PC-3 (cell line): ENCODE data around the gene ZNF277. TPM values are rescaled to one million over a fixed set of nuclear protein-coding genes. Genes with fewer than 3 reads are reported as not detected.

Source experiments
- ATAC-seq: fragments of 200-7000 bp; cut with Tn5 transposase; 2 replicates; pipeline ENCODE4 v1.9.1; 2020; ENCODE audit warnings: mild to moderate bottlenecking, moderate library complexity
- BruUV-seq: library from RNA; stranded (reverse); fragments of 400-500 nt; replicated peaks from 2 replicates; lab custom pipeline; 2021; lab: Mats Ljungman, UMichigan
- CTCF ChIA-PET: fragments of 300-600 bp; sonication (Branson Sonifier 250); formaldehyde crosslinking; loops from one replicate; lab custom pipeline; 2022; ENCODE audit warnings: antibody characterized with exemption; lab: Charles Lee
- POLR2A ChIA-PET: fragments of 300-600 bp; sonication (Branson Sonifier 250); formaldehyde crosslinking; loops from one replicate; lab custom pipeline; 2022; ENCODE audit warnings: antibody characterized with exemption; ENCODE audit not compliant: unreplicated experiment; lab: Charles Lee
- DNase-seq: peaks from one replicate; pipeline ENCODE4 v3.0.0-alpha.2; 2015
- H2AFZ ChIP-seq: fragments of 300-600 bp; sonication (generic); 2 replicates; pipeline ENCODE4 v1.6.0; 2016; ENCODE audit warnings: antibody characterized with exemption, low read length
- H3F3A ChIP-seq: fragments of 300-600 bp; sonication (generic); one replicate; pipeline ENCODE4 v1.6.0; 2017; ENCODE audit warnings: antibody characterized with exemption, low read length, control low read depth, mild to moderate bottlenecking; ENCODE audit not compliant: unreplicated experiment
- H3K27ac ChIP-seq: fragments of 300-600 bp; sonication (generic); 2 replicates; pipeline ENCODE4 v1.5.1; 2016; ENCODE audit warnings: mild to moderate bottlenecking, low read length
- H3K27me3 ChIP-seq: fragments of 300-600 bp; sonication (generic); 2 replicates; pipeline ENCODE4 v1.6.1; 2016; ENCODE audit warnings: low read length, mixed read lengths
- H3K36me3 ChIP-seq: fragments of 300-600 bp; sonication (generic); 2 replicates; pipeline ENCODE4 v1.6.1; 2016; ENCODE audit warnings: low read depth, mixed run types, low read length, mixed read lengths
- H3K4me1 ChIP-seq: fragments of 300-600 bp; sonication (generic); 2 replicates; pipeline ENCODE4 v1.5.1; 2016; ENCODE audit warnings: low read length; ENCODE audit not compliant: insufficient read depth
- H3K4me2 ChIP-seq: fragments of 300-600 bp; sonication (generic); 2 replicates; pipeline ENCODE4 v1.6.0; 2016; ENCODE audit warnings: low read length
- H3K4me3 ChIP-seq: fragments of 300-600 bp; sonication (generic); 2 replicates; pipeline ENCODE4 v1.5.1; 2016; ENCODE audit warnings: mild to moderate bottlenecking, low read length, mixed read lengths
- H3K79me2 ChIP-seq: fragments of 300-600 bp; sonication (generic); 2 replicates; pipeline ENCODE4 v1.6.1; 2017; ENCODE audit warnings: low read length, mixed read lengths
- H3K9ac ChIP-seq: fragments of 300-600 bp; sonication (generic); 2 replicates; pipeline ENCODE4 v1.6.0; 2016; ENCODE audit warnings: mild to moderate bottlenecking, low read length
- H3K9me2 ChIP-seq: fragments of 300-600 bp; sonication (generic); replicated peaks from 2 replicates; pipeline ENCODE4 v1.6.1; 2016; ENCODE audit warnings: mixed run types, low read length, mixed read lengths
- H3K9me3 ChIP-seq: fragments of 300-600 bp; sonication (generic); 2 replicates; pipeline ENCODE4 v1.6.1; 2016; ENCODE audit warnings: low read length, mixed read lengths
- H4K20me1 ChIP-seq: fragments of 300-600 bp; sonication (generic); 2 replicates; pipeline ENCODE4 v1.6.1; 2016; ENCODE audit warnings: low read length, mixed read lengths
- EZH2 ChIP-seq: fragments of 300-600 bp; sonication (generic); IDR thresholded peaks from one replicate; pipeline ENCODE4 v1.6.1; 2017; ENCODE audit warnings: antibody characterized with exemption, mild to moderate bottlenecking, low read length; ENCODE audit not compliant: unreplicated experiment
- EZH2phosphoT487 ChIP-seq: fragments of 300-600 bp; sonication (generic); IDR thresholded peaks from 2 replicates; pipeline ENCODE4 v1.6.1; 2018; ENCODE audit warnings: mild to moderate bottlenecking, antibody characterized with exemption, low read length, borderline replicate concordance
- intact Hi-C: fragments of 100-400 bp; cut with micrococcal nuclease; formaldehyde crosslinking; loops from 2 replicates; pipeline ENCODE4 v1.9.0; 2023
- total RNA-seq: library from RNA; depleted of rRNA; stranded (reverse); fragments of >200 nt; gene quantifications from 2 replicates; pipeline ENCODE4 v1.2.3, GENCODE V29; 2014
- TF ChIP-seq, protein P1 (sequence below): fragments of 300-600 bp; sonication (generic); conservative IDR thresholded peaks from 2 replicates; pipeline ENCODE4 v1.5.1; 2017; ENCODE audit warnings: antibody characterized with exemption, low read depth, mild to moderate bottlenecking, low read length

The ZNF277 gene
- total RNA-seq, 1 experiment from 2014 or later: 14.0 TPM

DNA sequence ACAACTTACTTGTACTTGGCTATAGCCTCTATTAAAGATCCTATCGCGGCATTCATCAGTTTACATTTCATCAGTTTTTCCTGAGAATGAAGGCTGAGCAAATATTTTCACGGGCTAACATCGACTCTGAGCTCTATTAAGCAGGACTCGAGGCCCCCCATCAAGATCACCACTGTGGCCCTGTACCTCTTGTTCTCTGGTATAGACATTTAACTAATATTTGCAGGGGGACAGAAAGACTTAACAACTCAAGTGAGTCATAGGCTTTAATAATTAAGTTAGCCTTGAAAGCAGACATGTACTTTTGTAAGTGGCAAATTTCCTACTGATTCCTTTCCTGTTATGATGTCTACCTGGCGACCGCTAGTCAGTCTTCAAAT is 45.7 kb upstream of the ZNF277 start:
- CTCF ChIA-PET: no interaction called here

DNA sequence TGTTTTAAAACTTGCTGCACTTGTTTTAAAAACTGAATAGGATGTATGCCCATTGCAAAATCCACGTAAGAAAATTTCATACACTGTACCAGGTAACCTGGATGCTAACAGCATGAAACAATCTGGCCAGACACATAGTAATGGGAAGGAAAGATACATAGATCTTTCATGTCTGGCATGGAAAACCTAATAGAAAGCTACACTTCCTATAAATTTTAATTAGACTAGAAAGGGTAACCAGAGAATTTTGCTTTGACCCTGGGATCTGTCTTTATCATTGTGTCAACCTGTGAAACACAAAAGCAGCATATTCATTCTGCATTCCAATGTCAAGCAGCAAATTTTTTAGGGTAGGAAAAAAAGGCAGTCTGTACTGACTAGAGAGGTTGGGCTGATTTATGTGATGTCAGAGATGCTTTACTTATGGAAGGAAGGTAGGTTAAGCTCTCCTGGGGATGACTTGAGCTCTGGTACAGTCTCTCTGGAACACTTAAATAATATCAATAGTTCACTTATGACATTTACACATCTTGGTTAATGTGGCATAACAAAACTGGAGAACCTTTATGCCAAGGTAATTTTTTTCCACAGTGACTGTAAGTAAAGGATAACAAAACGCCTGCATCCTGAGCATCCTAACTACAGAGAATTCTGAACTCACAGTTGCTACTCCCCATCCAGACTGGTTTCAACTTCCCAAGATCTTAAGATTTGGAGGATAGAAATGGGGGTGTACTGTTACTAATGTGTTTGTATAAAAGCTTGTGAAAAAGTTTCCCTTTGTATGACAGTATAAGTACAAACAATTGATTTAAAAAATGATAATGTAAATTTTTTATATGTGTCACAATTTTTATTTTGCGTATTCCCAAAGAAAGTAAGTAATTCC is 45.0 kb upstream of the ZNF277 start:
- Histone ChIP-seq H3F3A (no peaks in the 10 kb centered on the region), H3K9me2 (no peaks in the 10 kb centered on the region), H3K9me3 (no peaks in the 10 kb centered on the region), H3K27me3 (no peaks in the 10 kb centered on the region), H4K20me1 (0 out of 2 replicates have a peak, but pooled peaks cover 8% of the 10 kb centered on the region), H3K4me1 (peaks cover 38% of the 10 kb centered on the region), H3K36me3 (no peaks in the 10 kb centered on the region), H2AFZ (no peak overlapping the region), H3K27ac (no peak overlapping the region), H3K4me3 (no peak overlapping the region), H3K79me2 (peaks cover 52% of the 10 kb centered on the region), H3K9ac (no peak overlapping the region), H3K4me2 (peak overlapping the region; percentile 39; the same call in 1 of the 2 replicates)
- POLR2A ChIA-PET: no interaction called here
- no peak for ATAC-seq
- TF ChIP-seq EZH2phosphoT487 (no peak), EZH2 (no peak)
- TF ChIP-seq, protein P1, sequence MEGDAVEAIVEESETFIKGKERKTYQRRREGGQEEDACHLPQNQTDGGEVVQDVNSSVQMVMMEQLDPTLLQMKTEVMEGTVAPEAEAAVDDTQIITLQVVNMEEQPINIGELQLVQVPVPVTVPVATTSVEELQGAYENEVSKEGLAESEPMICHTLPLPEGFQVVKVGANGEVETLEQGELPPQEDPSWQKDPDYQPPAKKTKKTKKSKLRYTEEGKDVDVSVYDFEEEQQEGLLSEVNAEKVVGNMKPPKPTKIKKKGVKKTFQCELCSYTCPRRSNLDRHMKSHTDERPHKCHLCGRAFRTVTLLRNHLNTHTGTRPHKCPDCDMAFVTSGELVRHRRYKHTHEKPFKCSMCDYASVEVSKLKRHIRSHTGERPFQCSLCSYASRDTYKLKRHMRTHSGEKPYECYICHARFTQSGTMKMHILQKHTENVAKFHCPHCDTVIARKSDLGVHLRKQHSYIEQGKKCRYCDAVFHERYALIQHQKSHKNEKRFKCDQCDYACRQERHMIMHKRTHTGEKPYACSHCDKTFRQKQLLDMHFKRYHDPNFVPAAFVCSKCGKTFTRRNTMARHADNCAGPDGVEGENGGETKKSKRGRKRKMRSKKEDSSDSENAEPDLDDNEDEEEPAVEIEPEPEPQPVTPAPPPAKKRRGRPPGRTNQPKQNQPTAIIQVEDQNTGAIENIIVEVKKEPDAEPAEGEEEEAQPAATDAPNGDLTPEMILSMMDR: no peak
- no TSS peak for BruUV-seq
- no peak for DNase-seq
- CTCF ChIA-PET: no interaction called here
- intact Hi-C loops: no loop called here

More for the DNA sequence above, 45.7 kb upstream of the ZNF277 start:
- Histone ChIP-seq H3K27me3 (no peaks in the 10 kb centered on the region), H3K79me2 (peaks cover 52% of the 10 kb centered on the region), H2AFZ (no peak overlapping the region), H3K4me2 (peak overlapping the region; percentile 20), H3F3A (no peaks in the 10 kb centered on the region), H3K9ac (no peak overlapping the region), H3K4me3 (no peak overlapping the region), H3K9me3 (no peaks in the 10 kb centered on the region), H3K36me3 (no peaks in the 10 kb centered on the region), H3K9me2 (no peaks in the 10 kb centered on the region), H3K27ac (no peak overlapping the region), H3K4me1 (peaks cover 38% of the 10 kb centered on the region), H4K20me1 (0 out of 2 replicates have a peak, but pooled peaks cover 8% of the 10 kb centered on the region)
- POLR2A ChIA-PET: no interaction called here
- DNase-seq: no peak
- peak; percentile 3; the same call in 1 of the 2 replicates for ATAC-seq
- intact Hi-C loops: no loop called here
- BruUV-seq: no TSS peak
- TF ChIP-seq, protein P1: no peak
- no peak for TF ChIP-seq EZH2
- no peak for TF ChIP-seq EZH2phosphoT487
